ENCODE results near the gene SIT1.

SIT1 gene

GRCh38 chr9:35679766-35680330 is 29.1 kb upstream of the SIT1 start (continued):
- TF ChIP-seq, protein P1, sequence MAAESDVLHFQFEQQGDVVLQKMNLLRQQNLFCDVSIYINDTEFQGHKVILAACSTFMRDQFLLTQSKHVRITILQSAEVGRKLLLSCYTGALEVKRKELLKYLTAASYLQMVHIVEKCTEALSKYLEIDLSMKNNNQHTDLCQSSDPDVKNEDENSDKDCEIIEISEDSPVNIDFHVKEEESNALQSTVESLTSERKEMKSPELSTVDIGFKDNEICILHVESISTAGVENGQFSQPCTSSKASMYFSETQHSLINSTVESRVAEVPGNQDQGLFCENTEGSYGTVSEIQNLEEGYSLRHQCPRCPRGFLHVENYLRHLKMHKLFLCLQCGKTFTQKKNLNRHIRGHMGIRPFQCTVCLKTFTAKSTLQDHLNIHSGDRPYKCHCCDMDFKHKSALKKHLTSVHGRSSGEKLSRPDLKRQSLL (tag by site-specific recombination; IDR thresholded peaks at IDR 0.05) = no peak

- H3K4me1 ChIP-seq (ENCODE audit: control insufficient read depth, insufficient read depth, low read length) = no peaks in the 10 kb centered on the region
These were observed 28.4 kb upstream of the SIT1 start for GRCh38 chr9:35679091-35679490.

DNA sequence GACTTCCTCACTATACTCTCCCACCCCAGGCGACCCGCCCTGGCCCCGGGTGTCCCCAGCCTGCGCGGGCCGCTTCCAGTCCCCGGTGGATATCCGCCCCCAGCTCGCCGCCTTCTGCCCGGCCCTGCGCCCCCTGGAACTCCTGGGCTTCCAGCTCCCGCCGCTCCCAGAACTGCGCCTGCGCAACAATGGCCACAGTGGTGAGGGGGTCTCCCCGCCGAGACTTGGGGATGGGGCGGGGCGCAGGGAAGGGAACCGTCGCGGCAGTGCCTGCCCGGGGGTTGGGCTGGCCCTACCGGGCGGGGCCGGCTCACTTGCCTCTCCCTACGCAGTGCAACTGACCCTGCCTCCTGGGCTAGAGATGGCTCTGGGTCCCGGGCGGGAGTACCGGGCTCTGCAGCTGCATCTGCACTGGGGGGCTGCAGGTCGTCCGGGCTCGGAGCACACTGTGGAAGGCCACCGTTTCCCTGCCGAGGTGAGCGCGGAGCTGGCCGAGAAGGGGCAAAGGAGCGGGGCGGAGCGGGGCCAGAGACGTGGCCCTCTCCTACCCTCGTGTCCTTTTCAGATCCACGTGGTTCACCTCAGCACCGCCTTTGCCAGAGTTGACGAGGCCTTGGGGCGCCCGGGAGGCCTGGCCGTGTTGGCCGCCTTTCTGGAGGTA is 25.1 kb upstream of the SIT1 start:
- Histone ChIP-seq H3K4me1 (ENCODE audit: control insufficient read depth, insufficient read depth, low read length) (no peaks in the 10 kb centered on the region), H3K27ac (ENCODE audit: extremely low read depth, low read depth, low read length) (no peak overlapping the region), H3K4me3 (ENCODE audit: low read depth, low read length) (no peak overlapping the region), H3K36me3 (ENCODE audit: control insufficient read depth in 2 of 2, insufficient read depth in 1 of 2, low read length in 2 of 2) (no peaks in the 10 kb centered on the region), H3K9me3 (ENCODE audit: control insufficient read depth, insufficient read depth, low read depth, low read length) (no peaks in the 10 kb centered on the region)
- TF ChIP-seq ZNF549 (tag by site-specific recombination; IDR thresholded peaks at IDR 0.05) (no peak), ZNF623 (tag by site-specific recombination; IDR thresholded peaks at IDR 0.05) (no peak), ZNF350 (tag by site-specific recombination; IDR thresholded peaks at IDR 0.05) (no peak), ZNF658 (tag by site-specific recombination; IDR thresholded peaks at IDR 0.05) (no peak)
- CTCF ChIA-PET = no interaction called here
- POLR2A ChIA-PET = interaction anchor here (0.8 kb wide), 1 partner anchor 15 kb away, joined by 3 read pairs; no protein-coding TSS in a partner anchor

More at GRCh38 chr9:35679091-35679490, 28.4 kb upstream of the SIT1 start:
- TF ChIP-seq HOXD13 (CRISPR knock-in tag; IDR thresholded peaks at IDR 0.05; ENCODE audit: borderline replicate concordance) = no peak
- Histone ChIP-seq H3K4me3 (ENCODE audit: low read depth, low read length) (no peak overlapping the region), H3K36me3 (ENCODE audit: control insufficient read depth in 2 of 2, insufficient read depth in 1 of 2, low read length in 2 of 2) (peaks cover 0 to 17% of the 10 kb centered on the region in 2 experiments; a peak in 1 of 3 replicates), H3K27ac (ENCODE audit: extremely low read depth, low read depth, low read length) (no peak overlapping the region), H3K9me3 (ENCODE audit: control insufficient read depth, insufficient read depth, low read depth, low read length) (no peaks in the 10 kb centered on the region)
- POLR2A ChIA-PET = no interaction called here
- CTCF ChIA-PET = interaction anchor here (0.6 to 1.6 kb wide), 2 partner anchors 12 to 17 kb away, joined by 3 to 14 read pairs; no protein-coding TSS in a partner anchor

GRCh38 chr9:35675204-35675603 is 24.5 kb upstream of the SIT1 start:
- Histone ChIP-seq H3K4me1 (ENCODE audit: control insufficient read depth, insufficient read depth, low read length) (no peaks in the 10 kb centered on the region), H3K27ac (ENCODE audit: extremely low read depth, low read depth, low read length) (no peak overlapping the region), H3K36me3 (ENCODE audit: control insufficient read depth in 2 of 2, insufficient read depth in 1 of 2, low read length in 2 of 2) (no peaks in the 10 kb centered on the region), H3K9me3 (ENCODE audit: control insufficient read depth, insufficient read depth, low read depth, low read length) (no peaks in the 10 kb centered on the region), H3K4me3 (ENCODE audit: low read depth, low read length) (no peak overlapping the region)
- ChIA-PET CTCF (no interaction called here), POLR2A (interaction anchor here (0.7 to 0.8 kb wide), 2 partner anchors 12 to 14 kb away, joined by 3 read pairs; no protein-coding TSS in a partner anchor)
- TF ChIP-seq ZIC2 (tag by site-specific recombination; IDR thresholded peaks at IDR 0.05) (no peak), ZNF112 (tag by site-specific recombination; IDR thresholded peaks at IDR 0.05) (no peak), ZBTB11 (tag by site-specific recombination; conservative IDR thresholded peaks at IDR 0.05; ENCODE audit: low read depth) (no peak), PRDM1 (tag by site-specific recombination; IDR thresholded peaks at IDR 0.05) (no peak), ZNF423 (tag by site-specific recombination; IDR thresholded peaks at IDR 0.05) (no peak), ZFP69B (tag by site-specific recombination; IDR thresholded peaks at IDR 0.05) (no peak), ZNF133 (tag by site-specific recombination; IDR thresholded peaks at IDR 0.05) (no peak), ZNF211 (tag by site-specific recombination; IDR thresholded peaks at IDR 0.05; ENCODE audit: low read depth) (no peak)
